Measurements from ENCODE around the gene CCNQ.

The CCNQ gene

GRCh38 chrX:153568451-153569011 lies 30.4 kb downstream of the CCNQ start:
- DNase-seq = no peak

GRCh38 chrX:153565996-153566580 lies 32.9 kb downstream of the CCNQ start:
- DNase-seq = no peak

GRCh38 chrX:153564047-153564606 lies 34.8 kb downstream of the CCNQ start:
- no peak for DNase-seq

GRCh38 chrX:153562546-153562945 lies 36.4 kb downstream of the CCNQ start:
- DNase-seq = no peak

- DNase-seq = no peak
Measured at GRCh38 chrX:153561337-153561736, 37.6 kb downstream of the CCNQ start.

- no peak for DNase-seq
Measured at GRCh38 chrX:153560466-153560865, 38.5 kb downstream of the CCNQ start.

GRCh38 chrX:153560000-153560399 lies 38.9 kb downstream of the CCNQ start:
- no peak for DNase-seq

GRCh38 chrX:153557618-153558355 lies 41.2 kb downstream of the CCNQ start:
- no peak for DNase-seq

GRCh38 chrX:153556767-153557166 lies 42.2 kb downstream of the CCNQ start:
- no peak for DNase-seq

GRCh38 chrX:153554519-153555167 lies 44.3 kb downstream of the CCNQ start:
- DNase-seq = peak in 1 of 2 experiments; percentile 29

GRCh38 chrX:153551135-153551534 lies 47.8 kb downstream of the CCNQ start:
- DNase-seq = no peak

GRCh38 chrX:153549807-153550206 lies 49.1 kb downstream of the CCNQ start:
- DNase-seq = no peak

GRCh38 chrX:153549231-153549630 lies 49.7 kb downstream of the CCNQ start:
- DNase-seq = no peak

- DNase-seq = no peak
Measured at GRCh38 chrX:153547195-153547594, 51.7 kb downstream of the CCNQ start.

- DNase-seq = no peak
Measured at GRCh38 chrX:153546386-153546785, 52.6 kb downstream of the CCNQ start.

- DNase-seq = no peak
Measured at GRCh38 chrX:153544727-153545126, 54.2 kb downstream of the CCNQ start.

- DNase-seq = no peak
Measured at GRCh38 chrX:153539979-153540358, 59.0 kb downstream of the CCNQ start.

- peak in 1 of 2 experiments; percentile 7 for DNase-seq
Measured at GRCh38 chrX:153539171-153539978, 59.6 kb downstream of the CCNQ start.

- DNase-seq = no peak
Measured at GRCh38 chrX:153538424-153538823, 60.5 kb downstream of the CCNQ start.

Data from NCI-H187 (cell line).